GM19452 (cell line): ENCODE data around the gene SH3BP1.

Experiments used
- ATAC-seq: cut with Tn5 transposase; IDR thresholded peaks from one replicate; pipeline ENCODE4 v1.9.1; 2021; ENCODE audit not compliant: unreplicated experiment

SH3BP1 gene

GRCh38 chr22:37616201-37617083, 23.0 kb upstream of the SH3BP1 start:
- ATAC-seq: no peak

GRCh38 chr22:37617431-37617830, 22.0 kb upstream of the SH3BP1 start:
- ATAC-seq: no peak

- ATAC-seq: no peak
These were observed 21.3 kb upstream of the SH3BP1 start for GRCh38 chr22:37618072-37618656.

- no peak for ATAC-seq
These were observed 20.8 kb upstream of the SH3BP1 start for GRCh38 chr22:37618674-37619073.

GRCh38 chr22:37619991-37620390, 19.5 kb upstream of the SH3BP1 start:
- ATAC-seq: no peak

- no peak for ATAC-seq
These were observed 18.1 kb upstream of the SH3BP1 start for GRCh38 chr22:37621352-37621860.

GRCh38 chr22:37623075-37624016, 16.1 kb upstream of the SH3BP1 start:
- no peak for ATAC-seq

GRCh38 chr22:37624017-37624365, 15.5 kb upstream of the SH3BP1 start:
- no peak for ATAC-seq

GRCh38 chr22:37624876-37625275, 14.6 kb upstream of the SH3BP1 start:
- ATAC-seq: no peak

GRCh38 chr22:37625737-37626136, 13.7 kb upstream of the SH3BP1 start:
- ATAC-seq: no peak

- no peak for ATAC-seq
These were observed 13.3 kb upstream of the SH3BP1 start for GRCh38 chr22:37626144-37626543.

- ATAC-seq: no peak
These were observed 12.9 kb upstream of the SH3BP1 start for GRCh38 chr22:37626556-37627075.

GRCh38 chr22:37627121-37627520, 12.3 kb upstream of the SH3BP1 start:
- ATAC-seq: no peak

- ATAC-seq: no peak
These were observed 11.9 kb upstream of the SH3BP1 start for GRCh38 chr22:37627545-37627944.

GRCh38 chr22:37628830-37629229, 10.6 kb upstream of the SH3BP1 start:
- ATAC-seq: no peak

GRCh38 chr22:37629928-37630327, 9.5 kb upstream of the SH3BP1 start:
- no peak for ATAC-seq

- ATAC-seq: no peak
These were observed 8.5 kb upstream of the SH3BP1 start for GRCh38 chr22:37630839-37631435.

GRCh38 chr22:37631448-37632173, 7.9 kb upstream of the SH3BP1 start:
- no peak for ATAC-seq

- no peak for ATAC-seq
These were observed 7.0 kb upstream of the SH3BP1 start for GRCh38 chr22:37632174-37633088.
